BE2C (cell line): ENCODE measurements around the gene ZC3H6.

Experiments
- DNase-seq: peaks from one replicate; pipeline ENCODE4 v3.0.0-alpha.2; 2020
- H3K27me3 ChIP-seq: fragments of 250-450 bp; sonication (Bioruptor Pico); 2 replicates; pipeline ENCODE4 v1.5.1; 2020; ENCODE audit warnings: mild to moderate bottlenecking
- H3K36me3 ChIP-seq: fragments of 250-450 bp; sonication (Bioruptor Pico); 2 replicates; pipeline ENCODE4 v1.5.1; 2020; ENCODE audit warnings: mild to moderate bottlenecking
- H3K4me1 ChIP-seq: fragments of 250-450 bp; sonication (Bioruptor Pico); 2 replicates; pipeline ENCODE4 v1.5.1; 2020
- H3K4me3 ChIP-seq: 2 replicates; pipeline ENCODE4 v1.5.1; 2011; ENCODE audit warnings: low read depth, low read length
- H3K9me3 ChIP-seq: fragments of 250-450 bp; sonication (Bioruptor Pico); 2 replicates; pipeline ENCODE4 v1.5.1; 2020
- CTCF ChIP-seq: IDR thresholded peaks from 2 replicates; pipeline ENCODE4 v1.5.1; 2012; ENCODE audit warnings: mild to moderate bottlenecking, low read depth, low read length

Gene ZC3H6

GRCh38 chr2:112290088-112290487, 14.7 kb downstream of the ZC3H6 start:
- Histone ChIP-seq H3K4me3 (no peak overlapping the region), H3K4me1 (no peaks in the 10 kb centered on the region), H3K27me3 (no peaks in the 10 kb centered on the region), H3K9me3 (no peaks in the 10 kb centered on the region), H3K36me3 (no peaks in the 10 kb centered on the region)
- TF ChIP-seq CTCF: no peak
- DNase-seq: no peak

GRCh38 chr2:112290648-112291047, 15.3 kb downstream of the ZC3H6 start:
- Histone ChIP-seq H3K4me1 (no peaks in the 10 kb centered on the region), H3K4me3 (no peak overlapping the region), H3K36me3 (no peaks in the 10 kb centered on the region), H3K27me3 (no peaks in the 10 kb centered on the region), H3K9me3 (no peaks in the 10 kb centered on the region)
- no peak for TF ChIP-seq CTCF
- no peak for DNase-seq

GRCh38 chr2:112293636-112294401, 18.4 kb downstream of the ZC3H6 start:
- no peak for TF ChIP-seq CTCF
- no peak for DNase-seq
- no peak overlapping the region for H3K4me3 ChIP-seq
- H3K9me3 ChIP-seq: no peaks in the 10 kb centered on the region
- H3K4me1 ChIP-seq: no peaks in the 10 kb centered on the region
- H3K36me3 ChIP-seq: no peaks in the 10 kb centered on the region
- H3K27me3 ChIP-seq: no peaks in the 10 kb centered on the region

GRCh38 chr2:112295407-112296078, 20.1 kb downstream of the ZC3H6 start:
- Histone ChIP-seq H3K9me3 (no peaks in the 10 kb centered on the region), H3K36me3 (no peaks in the 10 kb centered on the region), H3K4me1 (no peaks in the 10 kb centered on the region), H3K4me3 (no peak overlapping the region), H3K27me3 (no peaks in the 10 kb centered on the region)
- TF ChIP-seq CTCF: no peak
- DNase-seq: no peak

- H3K4me1 ChIP-seq: no peaks in the 10 kb centered on the region
- H3K36me3 ChIP-seq: no peaks in the 10 kb centered on the region
- no peak for TF ChIP-seq CTCF
Observed at GRCh38 chr2:112296407-112296806, 21.0 kb downstream of the ZC3H6 start.

GRCh38 chr2:112301171-112301584, 25.8 kb downstream of the ZC3H6 start:
- Histone ChIP-seq H3K9me3 (no peaks in the 10 kb centered on the region), H3K4me3 (no peak overlapping the region), H3K27me3 (no peaks in the 10 kb centered on the region), H3K36me3 (no peaks in the 10 kb centered on the region), H3K4me1 (no peaks in the 10 kb centered on the region)
- no peak for DNase-seq
- TF ChIP-seq CTCF: no peak

More at GRCh38 chr2:112296407-112296806, 21.0 kb downstream of the ZC3H6 start:
- H3K27me3 ChIP-seq: no peaks in the 10 kb centered on the region
- no peak for DNase-seq
- H3K9me3 ChIP-seq: no peaks in the 10 kb centered on the region
- H3K4me3 ChIP-seq: no peak overlapping the region
